GM23338 (cell line): Measurements from ENCODE around the gene ITIH5. TPM values are rescaled to one million over a fixed set of nuclear protein-coding genes. Genes with fewer than 3 reads are reported as not detected.

Experiments used
- ATAC-seq: fragments of 200-7000 bp; cut with Tn5 transposase; 3 replicates; pipeline ENCODE4 v1.9.1; 2020
- DNase-seq: peaks from one replicate; pipeline ENCODE4 v3.0.0-alpha.2; 2015; ENCODE audit warnings: low spot score
- H2AFZ ChIP-seq: fragments of 200-600 bp; sonication (generic); 2 replicates; pipeline ENCODE4 v1.8.0; 2016; ENCODE audit warnings: antibody characterized with exemption, mild to moderate bottlenecking, moderate library complexity
- H3F3A ChIP-seq: fragments of 200-600 bp; sonication (generic); replicated peaks from 2 replicates; pipeline ENCODE4 v1.8.0; 2017; ENCODE audit warnings: antibody characterized with exemption, mixed run types, low read depth
- H3K27ac ChIP-seq: fragments of 200-600 bp; sonication (generic); 2 replicates; pipeline ENCODE4 v1.6.1; 2016; ENCODE audit warnings: low read depth
- H3K27me3 ChIP-seq: fragments of 200-600 bp; sonication (generic); 2 replicates; pipeline ENCODE4 v1.8.0; 2016; ENCODE audit warnings: mild to moderate bottlenecking, mixed run types, moderate library complexity; ENCODE audit not compliant: insufficient read depth
- H3K36me3 ChIP-seq: fragments of 200-600 bp; sonication (generic); 2 replicates; pipeline ENCODE4 v1.8.0; 2016; ENCODE audit warnings: mild to moderate bottlenecking; ENCODE audit not compliant: insufficient read depth
- H3K4me1 ChIP-seq: fragments of 200-600 bp; sonication (generic); 2 replicates; pipeline ENCODE4 v1.8.0; 2016; ENCODE audit warnings: mild to moderate bottlenecking, moderate library complexity; ENCODE audit not compliant: insufficient read depth
- H3K4me2 ChIP-seq: fragments of 200-600 bp; sonication (generic); 2 replicates; pipeline ENCODE4 v1.7.1; 2017; ENCODE audit warnings: mixed run types
- H3K4me3 ChIP-seq: fragments of 200-600 bp; sonication (generic); 2 replicates; pipeline ENCODE4 v1.6.1; 2016; ENCODE audit warnings: mixed run types
- H3K79me2 ChIP-seq: fragments of 200-600 bp; sonication (generic); replicated peaks from 2 replicates; pipeline ENCODE4 v1.8.0; 2017; ENCODE audit warnings: mild to moderate bottlenecking; ENCODE audit not compliant: insufficient read depth
- H3K9me2 ChIP-seq: fragments of 200-600 bp; sonication (generic); 2 replicates; pipeline ENCODE4 v1.8.0; 2017; ENCODE audit not compliant: insufficient read depth
- H4K20me1 ChIP-seq: fragments of 200-600 bp; sonication (generic); replicated peaks from 2 replicates; pipeline ENCODE4 v1.8.0; 2017; ENCODE audit warnings: mild to moderate bottlenecking; ENCODE audit not compliant: insufficient read depth
- H3K27ac Mint-ChIP-seq: 2 replicates; pipeline ENCODE4 v1.8.0; 2020; ENCODE audit warnings: inconsistent platforms, mild to moderate bottlenecking, moderate library complexity, mixed read lengths
- H3K27me3 Mint-ChIP-seq: 3 replicates; pipeline ENCODE4 v1.8.0; 2022; ENCODE audit warnings: low read depth, mild to moderate bottlenecking, moderate library complexity, mixed read lengths, inconsistent platforms; ENCODE audit not compliant: insufficient read depth, poor library complexity
- H3K36me3 Mint-ChIP-seq: 3 replicates; pipeline ENCODE4 v1.8.0; 2021; ENCODE audit warnings: low read depth, mild to moderate bottlenecking, inconsistent platforms, moderate library complexity, mixed read lengths
- H3K4me1 Mint-ChIP-seq: 3 replicates; pipeline ENCODE4 v1.8.0; 2020; ENCODE audit warnings: mild to moderate bottlenecking, inconsistent platforms, mixed read lengths
- H3K4me3 Mint-ChIP-seq: 3 replicates; pipeline ENCODE4 v1.8.0; 2021; ENCODE audit warnings: moderate library complexity, mild to moderate bottlenecking, inconsistent platforms, mixed read lengths
- H3K9me3 Mint-ChIP-seq: 3 replicates; pipeline ENCODE4 v1.8.0; 2020; ENCODE audit warnings: moderate library complexity, mild to moderate bottlenecking, inconsistent platforms, mixed read lengths
- CREB1 ChIP-seq: fragments of 250-450 bp; sonication (Bioruptor Pico); IDR thresholded peaks from 2 replicates; pipeline ENCODE4 v1.5.0; 2020; ENCODE audit warnings: low read depth, mild to moderate bottlenecking, moderate library complexity
- EZH2 ChIP-seq: fragments of 200-600 bp; sonication (generic); IDR thresholded peaks from one replicate; pipeline ENCODE4 v1.8.0; 2017; ENCODE audit warnings: antibody characterized with exemption, mild to moderate bottlenecking, low read depth; ENCODE audit not compliant: unreplicated experiment
- EZH2phosphoT487 ChIP-seq: fragments of 200-600 bp; sonication (generic); IDR thresholded peaks from one replicate; pipeline ENCODE4 v1.8.1; 2018; ENCODE audit warnings: antibody characterized with exemption; ENCODE audit not compliant: unreplicated experiment
- JUNB ChIP-seq: IDR thresholded peaks from one replicate; pipeline ENCODE4 v1.6.1; 2016; ENCODE audit warnings: antibody characterized with exemption; ENCODE audit not compliant: unreplicated experiment
- NANOG ChIP-seq: IDR thresholded peaks from 2 replicates; pipeline ENCODE4 v1.6.1; 2016; ENCODE audit warnings: antibody characterized with exemption, borderline replicate concordance
- POLR2AphosphoS5 ChIP-seq: IDR thresholded peaks from 2 replicates; pipeline ENCODE4 v1.6.1; 2016; ENCODE audit warnings: antibody characterized with exemption, low read depth
- STAT1 ChIP-seq: IDR thresholded peaks from one replicate; pipeline ENCODE4 v1.6.1; 2016; ENCODE audit warnings: antibody characterized with exemption; ENCODE audit not compliant: unreplicated experiment
- ZNF114 ChIP-seq: fragments of 250-450 bp; sonication (Bioruptor Pico); IDR thresholded peaks from 2 replicates; pipeline ENCODE4 v1.5.0; 2020; ENCODE audit warnings: mild to moderate bottlenecking, moderate library complexity
- ZNF331 ChIP-seq: fragments of 250-450 bp; sonication (Bioruptor Pico); IDR thresholded peaks from 2 replicates; pipeline ENCODE4 v1.5.0; 2020; ENCODE audit warnings: low read depth, mild to moderate bottlenecking, moderate library complexity
- polyA plus RNA-seq: library from polyadenylated mRNA; unstranded; fragments of >200 nt; fragmentation: Nextera tagmentation; extraction: Ambion mirVana; gene quantifications from 2 replicates; pipeline ENCODE4 v1.2.1, GENCODE V29; 2016
- total RNA-seq: library from RNA; depleted of rRNA; stranded (reverse); fragments of >200 nt; shearing (Covaris generic); gene quantifications from 2 replicates; pipeline ENCODE4 v1.2.3, GENCODE V29; 2014
- TF ChIP-seq, protein P1 (sequence below), 2 experiments: fragments of 200-600 bp in 1 of 2; sonication (generic) in 1 of 2; conservative IDR thresholded peaks; 2 replicates each; pipeline versions ENCODE4 v1.5.1 to v1.6.1; 2016 to 2017; ENCODE audit warnings: antibody characterized with exemption in 2 of 2, low read depth in 2 of 2, mild to moderate bottlenecking in 2 of 2, moderate library complexity in 1 of 2
- TF ChIP-seq, protein P2 (sequence below): fragments of 250-450 bp; sonication (Bioruptor Pico); IDR thresholded peaks from 2 replicates; pipeline ENCODE4 v1.5.0; 2020; ENCODE audit warnings: mild to moderate bottlenecking, moderate library complexity
- TF ChIP-seq, protein P3 (sequence below): IDR thresholded peaks from one replicate; pipeline ENCODE4 v1.6.1; 2018; ENCODE audit warnings: antibody characterized with exemption; ENCODE audit not compliant: unreplicated experiment
- TF ChIP-seq, protein P4 (sequence below): IDR thresholded peaks from 2 replicates; pipeline ENCODE4 v1.6.1; 2016; ENCODE audit warnings: antibody characterized with exemption

ITIH5 gene
- total and polyA plus RNA-seq, 2 experiments from 2014 or later: 0.99 to 2.2 TPM

DNA sequence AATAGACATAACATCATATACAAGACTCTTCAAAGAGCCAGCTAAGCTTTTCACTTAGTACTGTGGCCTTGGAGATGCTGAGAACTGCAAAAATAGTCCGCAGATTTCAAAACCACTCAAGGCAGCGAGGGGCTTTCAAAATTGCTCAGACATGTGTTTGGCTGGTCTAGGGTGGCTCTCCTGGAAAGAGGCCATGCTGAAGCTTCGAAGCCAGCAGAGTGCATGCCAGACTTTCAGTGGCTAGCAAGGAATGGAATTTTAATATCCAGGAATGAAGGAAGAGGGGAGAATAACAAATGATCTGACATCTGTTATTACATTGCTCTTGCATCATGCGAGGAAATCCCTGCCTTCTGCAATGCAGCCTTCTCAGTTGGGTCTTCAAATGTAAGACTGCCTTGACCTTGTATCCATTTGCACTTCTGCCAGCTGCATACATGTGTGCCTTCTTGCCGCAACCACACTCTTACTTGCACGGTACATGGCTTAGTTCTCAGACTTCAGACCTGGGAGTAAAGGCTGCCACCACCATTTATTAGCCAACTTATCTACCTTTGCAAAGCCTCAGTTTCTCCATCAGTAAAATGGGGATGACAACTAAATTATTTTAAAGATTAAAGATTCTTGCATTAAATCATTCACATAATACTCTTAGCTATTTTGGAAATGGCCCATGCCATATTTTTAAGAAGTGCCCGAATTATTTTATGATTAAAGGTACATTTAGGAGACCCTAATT lies 55.9 kb downstream of the ITIH5 start:
- no peaks in the 10 kb centered on the region for H3K36me3 Mint-ChIP-seq
- no peak overlapping the region for H3K27ac ChIP-seq

More for the DNA sequence above, 55.9 kb downstream of the ITIH5 start:
- Histone ChIP-seq H3K9me2 (no peaks in the 10 kb centered on the region), H2AFZ (no peak overlapping the region), H4K20me1 (no peaks in the 10 kb centered on the region), H3K36me3 (no peaks in the 10 kb centered on the region), H3K4me1 (no peaks in the 10 kb centered on the region), H3K79me2 (no peaks in the 10 kb centered on the region), H3K4me3 (no peak overlapping the region), H3K27me3 (no peaks in the 10 kb centered on the region), H3F3A (no peaks in the 10 kb centered on the region), H3K4me2 (no peak overlapping the region)
- TF ChIP-seq EZH2 (no peak), JUNB (no peak), NANOG (no peak), CREB1 (CRISPR knock-in tag) (no peak), EZH2phosphoT487 (no peak), ZNF114 (CRISPR knock-in tag) (no peak), STAT1 (no peak), POLR2AphosphoS5 (no peak), ZNF331 (CRISPR knock-in tag) (no peak)
- TF ChIP-seq, protein P1, sequence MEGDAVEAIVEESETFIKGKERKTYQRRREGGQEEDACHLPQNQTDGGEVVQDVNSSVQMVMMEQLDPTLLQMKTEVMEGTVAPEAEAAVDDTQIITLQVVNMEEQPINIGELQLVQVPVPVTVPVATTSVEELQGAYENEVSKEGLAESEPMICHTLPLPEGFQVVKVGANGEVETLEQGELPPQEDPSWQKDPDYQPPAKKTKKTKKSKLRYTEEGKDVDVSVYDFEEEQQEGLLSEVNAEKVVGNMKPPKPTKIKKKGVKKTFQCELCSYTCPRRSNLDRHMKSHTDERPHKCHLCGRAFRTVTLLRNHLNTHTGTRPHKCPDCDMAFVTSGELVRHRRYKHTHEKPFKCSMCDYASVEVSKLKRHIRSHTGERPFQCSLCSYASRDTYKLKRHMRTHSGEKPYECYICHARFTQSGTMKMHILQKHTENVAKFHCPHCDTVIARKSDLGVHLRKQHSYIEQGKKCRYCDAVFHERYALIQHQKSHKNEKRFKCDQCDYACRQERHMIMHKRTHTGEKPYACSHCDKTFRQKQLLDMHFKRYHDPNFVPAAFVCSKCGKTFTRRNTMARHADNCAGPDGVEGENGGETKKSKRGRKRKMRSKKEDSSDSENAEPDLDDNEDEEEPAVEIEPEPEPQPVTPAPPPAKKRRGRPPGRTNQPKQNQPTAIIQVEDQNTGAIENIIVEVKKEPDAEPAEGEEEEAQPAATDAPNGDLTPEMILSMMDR (conservative IDR thresholded peaks at IDR 0.05; ENCODE audit: low read depth in 2 of 2): no peak
- TF ChIP-seq, protein P2, sequence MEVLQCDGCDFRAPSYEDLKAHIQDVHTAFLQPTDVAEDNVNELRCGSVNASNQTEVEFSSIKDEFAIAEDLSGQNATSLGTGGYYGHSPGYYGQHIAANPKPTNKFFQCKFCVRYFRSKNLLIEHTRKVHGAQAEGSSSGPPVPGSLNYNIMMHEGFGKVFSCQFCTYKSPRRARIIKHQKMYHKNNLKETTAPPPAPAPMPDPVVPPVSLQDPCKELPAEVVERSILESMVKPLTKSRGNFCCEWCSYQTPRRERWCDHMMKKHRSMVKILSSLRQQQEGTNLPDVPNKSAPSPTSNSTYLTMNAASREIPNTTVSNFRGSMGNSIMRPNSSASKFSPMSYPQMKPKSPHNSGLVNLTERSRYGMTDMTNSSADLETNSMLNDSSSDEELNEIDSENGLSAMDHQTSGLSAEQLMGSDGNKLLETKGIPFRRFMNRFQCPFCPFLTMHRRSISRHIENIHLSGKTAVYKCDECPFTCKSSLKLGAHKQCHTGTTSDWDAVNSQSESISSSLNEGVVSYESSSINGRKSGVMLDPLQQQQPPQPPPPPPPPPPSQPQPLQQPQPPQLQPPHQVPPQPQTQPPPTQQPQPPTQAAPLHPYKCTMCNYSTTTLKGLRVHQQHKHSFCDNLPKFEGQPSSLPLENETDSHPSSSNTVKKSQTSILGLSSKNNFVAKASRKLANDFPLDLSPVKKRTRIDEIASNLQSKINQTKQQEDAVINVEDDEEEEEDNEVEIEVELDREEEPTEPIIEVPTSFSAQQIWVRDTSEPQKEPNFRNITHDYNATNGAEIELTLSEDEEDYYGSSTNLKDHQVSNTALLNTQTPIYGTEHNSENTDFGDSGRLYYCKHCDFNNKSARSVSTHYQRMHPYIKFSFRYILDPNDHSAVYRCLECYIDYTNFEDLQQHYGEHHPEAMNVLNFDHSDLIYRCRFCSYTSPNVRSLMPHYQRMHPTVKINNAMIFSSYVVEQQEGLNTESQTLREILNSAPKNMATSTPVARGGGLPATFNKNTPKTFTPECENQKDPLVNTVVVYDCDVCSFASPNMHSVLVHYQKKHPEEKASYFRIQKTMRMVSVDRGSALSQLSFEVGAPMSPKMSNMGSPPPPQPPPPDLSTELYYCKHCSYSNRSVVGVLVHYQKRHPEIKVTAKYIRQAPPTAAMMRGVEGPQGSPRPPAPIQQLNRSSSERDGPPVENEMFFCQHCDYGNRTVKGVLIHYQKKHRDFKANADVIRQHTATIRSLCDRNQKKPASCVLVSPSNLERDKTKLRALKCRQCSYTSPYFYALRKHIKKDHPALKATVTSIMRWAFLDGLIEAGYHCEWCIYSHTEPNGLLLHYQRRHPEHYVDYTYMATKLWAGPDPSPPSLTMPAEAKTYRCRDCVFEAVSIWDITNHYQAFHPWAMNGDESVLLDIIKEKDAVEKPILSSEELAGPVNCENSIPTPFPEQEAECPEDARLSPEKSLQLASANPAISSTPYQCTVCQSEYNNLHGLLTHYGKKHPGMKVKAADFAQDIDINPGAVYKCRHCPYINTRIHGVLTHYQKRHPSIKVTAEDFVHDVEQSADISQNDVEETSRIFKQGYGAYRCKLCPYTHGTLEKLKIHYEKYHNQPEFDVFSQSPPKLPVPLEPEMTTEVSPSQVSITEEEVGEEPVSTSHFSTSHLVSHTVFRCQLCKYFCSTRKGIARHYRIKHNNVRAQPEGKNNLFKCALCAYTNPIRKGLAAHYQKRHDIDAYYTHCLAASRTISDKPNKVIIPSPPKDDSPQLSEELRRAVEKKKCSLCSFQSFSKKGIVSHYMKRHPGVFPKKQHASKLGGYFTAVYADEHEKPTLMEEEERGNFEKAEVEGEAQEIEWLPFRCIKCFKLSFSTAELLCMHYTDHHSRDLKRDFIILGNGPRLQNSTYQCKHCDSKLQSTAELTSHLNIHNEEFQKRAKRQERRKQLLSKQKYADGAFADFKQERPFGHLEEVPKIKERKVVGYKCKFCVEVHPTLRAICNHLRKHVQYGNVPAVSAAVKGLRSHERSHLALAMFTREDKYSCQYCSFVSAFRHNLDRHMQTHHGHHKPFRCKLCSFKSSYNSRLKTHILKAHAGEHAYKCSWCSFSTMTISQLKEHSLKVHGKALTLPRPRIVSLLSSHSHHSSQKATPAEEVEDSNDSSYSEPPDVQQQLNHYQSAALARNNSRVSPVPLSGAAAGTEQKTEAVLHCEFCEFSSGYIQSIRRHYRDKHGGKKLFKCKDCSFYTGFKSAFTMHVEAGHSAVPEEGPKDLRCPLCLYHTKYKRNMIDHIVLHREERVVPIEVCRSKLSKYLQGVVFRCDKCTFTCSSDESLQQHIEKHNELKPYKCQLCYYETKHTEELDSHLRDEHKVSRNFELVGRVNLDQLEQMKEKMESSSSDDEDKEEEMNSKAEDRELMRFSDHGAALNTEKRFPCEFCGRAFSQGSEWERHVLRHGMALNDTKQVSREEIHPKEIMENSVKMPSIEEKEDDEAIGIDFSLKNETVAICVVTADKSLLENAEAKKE (CRISPR knock-in tag): no peak
- TF ChIP-seq, protein P3, sequence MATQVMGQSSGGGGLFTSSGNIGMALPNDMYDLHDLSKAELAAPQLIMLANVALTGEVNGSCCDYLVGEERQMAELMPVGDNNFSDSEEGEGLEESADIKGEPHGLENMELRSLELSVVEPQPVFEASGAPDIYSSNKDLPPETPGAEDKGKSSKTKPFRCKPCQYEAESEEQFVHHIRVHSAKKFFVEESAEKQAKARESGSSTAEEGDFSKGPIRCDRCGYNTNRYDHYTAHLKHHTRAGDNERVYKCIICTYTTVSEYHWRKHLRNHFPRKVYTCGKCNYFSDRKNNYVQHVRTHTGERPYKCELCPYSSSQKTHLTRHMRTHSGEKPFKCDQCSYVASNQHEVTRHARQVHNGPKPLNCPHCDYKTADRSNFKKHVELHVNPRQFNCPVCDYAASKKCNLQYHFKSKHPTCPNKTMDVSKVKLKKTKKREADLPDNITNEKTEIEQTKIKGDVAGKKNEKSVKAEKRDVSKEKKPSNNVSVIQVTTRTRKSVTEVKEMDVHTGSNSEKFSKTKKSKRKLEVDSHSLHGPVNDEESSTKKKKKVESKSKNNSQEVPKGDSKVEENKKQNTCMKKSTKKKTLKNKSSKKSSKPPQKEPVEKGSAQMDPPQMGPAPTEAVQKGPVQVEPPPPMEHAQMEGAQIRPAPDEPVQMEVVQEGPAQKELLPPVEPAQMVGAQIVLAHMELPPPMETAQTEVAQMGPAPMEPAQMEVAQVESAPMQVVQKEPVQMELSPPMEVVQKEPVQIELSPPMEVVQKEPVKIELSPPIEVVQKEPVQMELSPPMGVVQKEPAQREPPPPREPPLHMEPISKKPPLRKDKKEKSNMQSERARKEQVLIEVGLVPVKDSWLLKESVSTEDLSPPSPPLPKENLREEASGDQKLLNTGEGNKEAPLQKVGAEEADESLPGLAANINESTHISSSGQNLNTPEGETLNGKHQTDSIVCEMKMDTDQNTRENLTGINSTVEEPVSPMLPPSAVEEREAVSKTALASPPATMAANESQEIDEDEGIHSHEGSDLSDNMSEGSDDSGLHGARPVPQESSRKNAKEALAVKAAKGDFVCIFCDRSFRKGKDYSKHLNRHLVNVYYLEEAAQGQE: no peak
- TF ChIP-seq, protein P4, sequence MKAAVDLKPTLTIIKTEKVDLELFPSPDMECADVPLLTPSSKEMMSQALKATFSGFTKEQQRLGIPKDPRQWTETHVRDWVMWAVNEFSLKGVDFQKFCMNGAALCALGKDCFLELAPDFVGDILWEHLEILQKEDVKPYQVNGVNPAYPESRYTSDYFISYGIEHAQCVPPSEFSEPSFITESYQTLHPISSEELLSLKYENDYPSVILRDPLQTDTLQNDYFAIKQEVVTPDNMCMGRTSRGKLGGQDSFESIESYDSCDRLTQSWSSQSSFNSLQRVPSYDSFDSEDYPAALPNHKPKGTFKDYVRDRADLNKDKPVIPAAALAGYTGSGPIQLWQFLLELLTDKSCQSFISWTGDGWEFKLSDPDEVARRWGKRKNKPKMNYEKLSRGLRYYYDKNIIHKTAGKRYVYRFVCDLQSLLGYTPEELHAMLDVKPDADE: no peak
- H3K27ac Mint-ChIP-seq: no peak overlapping the region
- DNase-seq: no peak
- no peak overlapping the region for H3K4me3 Mint-ChIP-seq
- H3K4me1 Mint-ChIP-seq: no peaks in the 10 kb centered on the region
- ATAC-seq: no peak
- H3K27me3 Mint-ChIP-seq: no peaks in the 10 kb centered on the region
- no peaks in the 10 kb centered on the region for H3K9me3 Mint-ChIP-seq
